ENCODE measurements around the gene ANKHD1. TPM values are rescaled to one million over a fixed set of nuclear protein-coding genes. Genes with fewer than 3 reads are reported as not detected.

Gene ANKHD1
- total RNA-seq, 3 donors from 2014 or later (not counting 1 experiment from before 2014, with no cell fraction given), result 225 to 239 (median 230) TPM

DNA sequence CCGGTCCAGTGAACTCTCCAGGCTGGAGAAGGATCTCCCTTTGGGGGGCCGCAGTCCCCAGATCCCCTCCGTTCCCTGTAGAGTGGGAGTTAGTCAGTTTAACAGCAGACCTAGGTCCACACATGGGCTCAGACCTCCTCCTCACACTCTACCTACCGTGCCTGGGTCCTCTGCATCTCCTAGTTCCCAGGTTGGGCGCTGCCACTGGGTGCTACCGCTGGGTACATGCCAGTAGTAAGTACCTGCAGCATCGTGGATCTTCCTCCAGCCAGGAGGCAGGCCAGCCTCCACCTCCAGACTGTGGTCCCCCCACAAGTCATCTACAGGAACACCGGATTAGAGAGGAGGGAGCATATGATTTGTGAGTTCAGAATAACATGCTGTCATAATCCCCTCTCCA, 162.0 kb downstream of the ANKHD1 start:
- no peaks in the 10 kb centered on the region for H3K27me3 ChIP-seq (ENCODE audit: control insufficient read depth, insufficient read depth, low read length)

DNA sequence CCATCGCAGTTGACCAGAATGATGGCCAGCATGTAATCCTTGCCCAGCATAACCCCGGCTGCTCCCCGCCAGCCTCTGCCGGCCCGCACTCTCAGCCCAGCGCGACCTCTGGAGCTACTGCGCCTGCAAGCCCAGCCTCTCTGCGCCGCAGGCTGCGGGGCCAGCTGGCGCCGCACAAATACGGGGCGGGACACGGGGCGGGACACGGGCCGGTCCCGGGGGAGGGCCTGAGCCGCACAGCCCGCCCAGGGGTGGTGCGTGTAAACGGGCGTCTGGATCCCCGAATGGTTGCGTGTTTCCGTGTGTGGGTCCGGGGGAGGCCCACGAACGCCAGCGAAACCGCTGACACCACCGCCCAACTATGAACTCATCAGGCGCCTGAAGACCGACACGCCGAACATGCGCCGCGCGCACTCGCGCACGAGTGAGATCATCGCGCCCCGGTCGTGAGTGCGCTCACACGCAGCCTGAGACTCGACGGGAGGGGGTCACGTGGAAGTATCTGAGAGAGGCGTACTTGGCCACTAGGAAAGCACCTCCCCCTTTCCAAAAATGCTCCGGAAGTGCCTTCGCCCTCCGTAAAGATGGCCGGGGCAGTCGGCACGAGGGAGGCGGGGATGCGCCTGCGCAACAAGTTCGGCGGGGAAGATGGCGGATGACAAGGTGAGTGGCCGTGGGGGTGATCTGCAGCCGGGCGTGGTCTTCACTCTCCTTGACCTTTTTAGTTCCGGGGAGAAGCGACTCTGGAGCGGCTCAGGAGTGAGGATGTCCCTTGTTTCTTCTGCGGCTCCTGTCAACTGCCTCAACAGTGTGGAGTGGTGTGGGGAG, 162.8 kb downstream of the ANKHD1 start, which contains the start of the genes APBB3 and SLC35A4:
APBB3 (minus strand) TSS at position 403 of the 828 bp plus-strand sequence; CDS start at position 50, 353 bp downstream.
SLC35A4 (plus strand) TSS at position 633 of the 828 bp plus-strand sequence. CDS start 2,342 bp downstream, outside the sequence.
- TF ChIP-seq, protein P1, sequence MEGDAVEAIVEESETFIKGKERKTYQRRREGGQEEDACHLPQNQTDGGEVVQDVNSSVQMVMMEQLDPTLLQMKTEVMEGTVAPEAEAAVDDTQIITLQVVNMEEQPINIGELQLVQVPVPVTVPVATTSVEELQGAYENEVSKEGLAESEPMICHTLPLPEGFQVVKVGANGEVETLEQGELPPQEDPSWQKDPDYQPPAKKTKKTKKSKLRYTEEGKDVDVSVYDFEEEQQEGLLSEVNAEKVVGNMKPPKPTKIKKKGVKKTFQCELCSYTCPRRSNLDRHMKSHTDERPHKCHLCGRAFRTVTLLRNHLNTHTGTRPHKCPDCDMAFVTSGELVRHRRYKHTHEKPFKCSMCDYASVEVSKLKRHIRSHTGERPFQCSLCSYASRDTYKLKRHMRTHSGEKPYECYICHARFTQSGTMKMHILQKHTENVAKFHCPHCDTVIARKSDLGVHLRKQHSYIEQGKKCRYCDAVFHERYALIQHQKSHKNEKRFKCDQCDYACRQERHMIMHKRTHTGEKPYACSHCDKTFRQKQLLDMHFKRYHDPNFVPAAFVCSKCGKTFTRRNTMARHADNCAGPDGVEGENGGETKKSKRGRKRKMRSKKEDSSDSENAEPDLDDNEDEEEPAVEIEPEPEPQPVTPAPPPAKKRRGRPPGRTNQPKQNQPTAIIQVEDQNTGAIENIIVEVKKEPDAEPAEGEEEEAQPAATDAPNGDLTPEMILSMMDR (IDR thresholded peaks at IDR 0.05), result no peak
- no peaks in the 10 kb centered on the region for H3K27me3 ChIP-seq (ENCODE audit: control insufficient read depth, insufficient read depth, low read length)
- H3K4me3 ChIP-seq (ENCODE audit: low read length), result peak within 1 kb of the TSS; percentile 89
- DNase-seq (peak; percentile 97 to 100), ATAC-seq (peak; percentile 86 to 96 (median 87))
- H3K27ac Mint-ChIP-seq, result peak within 1 kb of the TSS; percentile 94 to 96
- no peaks in the 10 kb centered on the region for H3K27me3 Mint-ChIP-seq (ENCODE audit: low read depth in 2 of 2)
- H3K4me1 Mint-ChIP-seq, result peaks cover 50 to 60% of the 10 kb centered on the region in 2 donors
- H3K4me1 ChIP-seq (ENCODE audit: control insufficient read depth, insufficient read depth, low read length), result peaks cover 32% of the 10 kb centered on the region
- WGBS (ENCODE audit: insufficient coverage), result under 1% methylated on average over 74 of the region's 74 CpGs
- no peaks in the 10 kb centered on the region for H3K9me3 Mint-ChIP-seq
- H3K9me3 ChIP-seq (ENCODE audit: control insufficient read depth, insufficient read depth, low read length), result no peaks in the 10 kb centered on the region
- H3K4me3 Mint-ChIP-seq, result peak within 1 kb of the TSS; percentile 99
- H3K36me3 Mint-ChIP-seq, result no peaks in the 10 kb centered on the region
- intact Hi-C loops (cut with micrococcal nuclease), result loop anchor here (1.0 to 2.0 kb wide), 7 partner anchors 8 to 163 kb away; partner anchors contain the start of genes ANKHD1, EIF4EBP3, IK and NDUFA2
- peaks cover 17% of the 10 kb centered on the region for H3K36me3 ChIP-seq (ENCODE audit: control insufficient read depth, insufficient read depth, low read length)
- peak within 1 kb of the TSS; percentile 94 for H3K27ac ChIP-seq (ENCODE audit: low read length)

More for the DNA sequence above, 162.0 kb downstream of the ANKHD1 start:
- Mint-ChIP-seq H3K9me3 (no peaks in the 10 kb centered on the region), H3K27ac (peak overlapping the region; percentile 94 to 96), H3K4me1 (peaks cover 42 to 52% of the 10 kb centered on the region in 2 donors), H3K36me3 (no peaks in the 10 kb centered on the region), H3K27me3 (ENCODE audit: low read depth in 2 of 2) (no peaks in the 10 kb centered on the region), H3K4me3 (peak overlapping the region; percentile 99)
- TF ChIP-seq, protein P1 (IDR thresholded peaks at IDR 0.05), result no peak
- DNase-seq (no peak), ATAC-seq (no peak)
- peak overlapping the region; percentile 89 for H3K4me3 ChIP-seq (ENCODE audit: low read length)
- WGBS (ENCODE audit: insufficient coverage), result 79% methylated on average over 7 of the region's 8 CpGs
- intact Hi-C loops (cut with micrococcal nuclease), result no loop called here
- no peaks in the 10 kb centered on the region for H3K9me3 ChIP-seq (ENCODE audit: control insufficient read depth, insufficient read depth, low read length)
- H3K27ac ChIP-seq (ENCODE audit: low read length), result peak overlapping the region; percentile 94
- H3K4me1 ChIP-seq (ENCODE audit: control insufficient read depth, insufficient read depth, low read length), result peaks cover 24% of the 10 kb centered on the region
- peaks cover 16% of the 10 kb centered on the region for H3K36me3 ChIP-seq (ENCODE audit: control insufficient read depth, insufficient read depth, low read length)

DNA sequence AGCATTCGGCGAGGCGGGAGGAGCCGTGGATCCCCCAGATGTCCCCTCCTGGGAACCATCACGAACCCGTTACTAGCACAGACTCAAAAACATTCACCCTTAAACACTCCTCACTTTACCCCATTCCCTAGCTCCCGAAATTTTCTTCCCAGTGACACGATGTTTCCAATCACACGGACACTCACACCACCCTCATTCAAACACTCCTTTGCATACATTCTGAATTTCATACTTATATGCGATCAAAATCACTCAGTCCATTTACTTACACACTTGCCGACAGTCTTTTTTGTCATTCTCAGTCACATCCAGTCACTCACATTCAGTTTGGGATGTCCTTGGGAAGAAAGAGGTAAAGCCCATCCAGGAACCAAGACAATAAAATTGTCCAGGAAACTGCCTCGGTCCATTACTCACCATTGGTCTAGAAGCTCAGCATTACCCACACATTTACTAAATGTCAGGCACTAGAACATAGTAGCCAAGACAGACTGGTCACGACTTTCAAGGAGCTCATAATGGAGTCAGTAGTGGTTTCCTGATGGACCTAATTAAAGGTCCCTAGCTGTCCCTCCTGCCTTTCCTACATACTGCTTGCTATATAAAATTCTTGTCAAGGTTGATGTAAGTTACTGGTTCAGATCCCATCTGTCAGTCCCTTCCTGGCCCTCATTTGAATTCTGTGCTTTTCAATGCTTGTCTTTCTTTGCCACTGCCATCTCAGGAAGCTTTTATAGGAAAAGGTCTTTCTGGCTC, 163.6 kb downstream of the ANKHD1 start:
- Histone ChIP-seq H3K9me3 (ENCODE audit: control insufficient read depth, insufficient read depth, low read length) (no peaks in the 10 kb centered on the region), H3K4me3 (ENCODE audit: low read length) (peak overlapping the region; percentile 89), H3K27ac (ENCODE audit: low read length) (peak overlapping the region; percentile 94), H3K27me3 (ENCODE audit: control insufficient read depth, insufficient read depth, low read length) (no peaks in the 10 kb centered on the region), H3K36me3 (ENCODE audit: control insufficient read depth, insufficient read depth, low read length) (peaks cover 19% of the 10 kb centered on the region), H3K4me1 (ENCODE audit: control insufficient read depth, insufficient read depth, low read length) (peaks cover 38% of the 10 kb centered on the region)
- peak overlapping the region; percentile 94 to 96 for H3K27ac Mint-ChIP-seq
- H3K4me3 Mint-ChIP-seq, result peak overlapping the region; percentile 99
- ATAC-seq (no peak), DNase-seq (no peak)
- no peaks in the 10 kb centered on the region for H3K27me3 Mint-ChIP-seq (ENCODE audit: low read depth in 2 of 2)
- TF ChIP-seq, protein P1 (IDR thresholded peaks at IDR 0.05), result no peak
- H3K4me1 Mint-ChIP-seq, result peaks cover 54 to 68% of the 10 kb centered on the region in 2 donors
- H3K9me3 Mint-ChIP-seq, result no peaks in the 10 kb centered on the region
- intact Hi-C loops (cut with micrococcal nuclease), result loop anchor here (2.0 kb wide), 2 partner anchors 74 to 146 kb away; partner anchors contain the start of gene TMCO6
- H3K36me3 Mint-ChIP-seq, result no peaks in the 10 kb centered on the region
- WGBS (ENCODE audit: insufficient coverage), result 12% methylated on average over 13 of the region's 13 CpGs

Measured in natural killer cell (primary cell).